CD4-positive, CD25-positive, alpha-beta regulatory T cell (primary cell): ENCODE measurements around the gene FOXJ3. TPM values are rescaled to one million over a fixed set of nuclear protein-coding genes. Genes with fewer than 3 reads are reported as not detected.
A peak's percentile ranks its signal among the peaks of the same experiment; 100 is the strongest.

Experiments
- ATAC-seq, 2 donors: fragments of 150-1000 bp; cut with Tn5 transposase; one replicate each; pipeline ENCODE4 v1.10.0; 2021; ENCODE audit warnings: low read depth in 2 of 2, moderate number of reproducible peaks in 2 of 2, moderate library complexity in 1 of 2
- DNase-seq, 3 donors: peaks; one replicate each; pipeline versions ENCODE4 v3.0.0 to v3.0.0-alpha.2; 2012 to 2022; ENCODE audit warnings: mixed read lengths in 1 of 3
- H3K27ac ChIP-seq: one replicate; pipeline ENCODE4 v1.7.0; 2013; ENCODE audit warnings: mild to moderate bottlenecking, low read length; ENCODE audit not compliant: insufficient read depth, poor library complexity, severe bottlenecking
- H3K27me3 ChIP-seq: one replicate; pipeline ENCODE4 v1.7.0; 2013; ENCODE audit warnings: low read length; ENCODE audit not compliant: control insufficient read depth, insufficient read depth
- H3K36me3 ChIP-seq: one replicate; pipeline ENCODE4 v1.7.0; 2013; ENCODE audit warnings: mild to moderate bottlenecking, low read length, moderate library complexity; ENCODE audit not compliant: control insufficient read depth, insufficient read depth
- H3K4me1 ChIP-seq: 2 replicates; pipeline ENCODE4 v1.7.0; 2013; ENCODE audit warnings: mild to moderate bottlenecking, low read length; ENCODE audit not compliant: insufficient read depth, control insufficient read depth, poor library complexity, severe bottlenecking
- H3K4me3 ChIP-seq: one replicate; pipeline ENCODE4 v1.7.0; 2013; ENCODE audit warnings: low read depth, mild to moderate bottlenecking, low read length, moderate library complexity
- H3K9me3 ChIP-seq, 2 experiments: 1 replicate in 1 of 2; 2 replicates in 1 of 2; pipeline ENCODE4 v1.7.0; 2013; ENCODE audit warnings: low read length in 2 of 2, mild to moderate bottlenecking in 1 of 2, moderate library complexity in 1 of 2; ENCODE audit not compliant: control insufficient read depth in 2 of 2
- H3K27ac Mint-ChIP-seq, 3 donors: one replicate each; pipeline ENCODE4 v1.8.0; 2020 to 2022; ENCODE audit warnings: mild to moderate bottlenecking in 3 of 3, mixed read lengths in 3 of 3, moderate library complexity in 2 of 3
- H3K27me3 Mint-ChIP-seq: one replicate; pipeline ENCODE4 v1.8.0; 2022; ENCODE audit warnings: mild to moderate bottlenecking, mixed read lengths
- H3K36me3 Mint-ChIP-seq: one replicate; pipeline ENCODE4 v1.8.0; 2020; ENCODE audit warnings: mixed read lengths
- H3K4me1 Mint-ChIP-seq, 4 donors: one replicate each; pipeline ENCODE4 v1.8.0; 2020 to 2022; ENCODE audit warnings: mixed read lengths in 4 of 4, mild to moderate bottlenecking in 1 of 4
- H3K4me3 Mint-ChIP-seq, 4 donors: one replicate each; pipeline ENCODE4 v1.8.0; 2020 to 2022; ENCODE audit warnings: mild to moderate bottlenecking in 4 of 4, mixed read lengths in 4 of 4, moderate library complexity in 3 of 4
- H3K9me3 Mint-ChIP-seq, 7 donors: one replicate each; pipeline ENCODE4 v1.8.0; 2020 to 2022; ENCODE audit warnings: mixed read lengths in 7 of 7, mild to moderate bottlenecking in 3 of 7, moderate library complexity in 2 of 7
- polyA plus RNA-seq, 4 donors: library from polyadenylated mRNA; unstranded; fragments of 300-500 nt; fragmentation: Illumina TruSeq; gene quantifications; one replicate each; pipeline ENCODE4 v1.2.3, GENCODE V29; 2021
- total RNA-seq: library from RNA; stranded (reverse); gene quantifications from one replicate; pipeline ENCODE4 v1.2.3, GENCODE V29; 2022

FOXJ3 gene
- total and polyA plus RNA-seq, 5 donors from 2014 or later, result 21.0 to 68.6 (median 37.1) TPM

DNA sequence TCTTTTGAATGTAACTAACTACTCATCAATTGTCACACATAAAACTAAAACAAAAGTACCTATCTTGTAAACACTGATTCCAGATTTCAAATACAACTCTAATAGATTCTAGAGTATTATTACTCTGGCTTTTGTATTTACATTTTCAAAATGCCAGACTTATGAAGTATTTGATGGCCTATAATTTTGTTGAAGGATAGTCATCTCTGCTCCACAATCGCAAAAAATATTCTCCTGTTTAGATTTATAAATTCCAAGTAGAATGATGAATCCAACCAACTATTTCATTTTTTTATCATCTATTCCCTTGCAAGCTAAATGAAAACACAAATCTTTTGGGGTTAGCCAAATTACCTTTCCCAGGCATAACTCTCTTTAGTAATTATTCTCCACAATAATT lies 95.5 kb downstream of the FOXJ3 start:
- H3K4me3 ChIP-seq, result no peak overlapping the region
- H3K4me1 ChIP-seq, result no peaks in the 10 kb centered on the region
- no peak for DNase-seq
- peaks cover 58% of the 10 kb centered on the region for H3K36me3 Mint-ChIP-seq
- peaks cover 20% of the 10 kb centered on the region for H3K36me3 ChIP-seq
- H3K27me3 Mint-ChIP-seq, result no peaks in the 10 kb centered on the region
- H3K27ac ChIP-seq, result no peak overlapping the region
- peaks cover 0 to 38% (median 21%) of the 10 kb centered on the region in 7 donors for H3K9me3 Mint-ChIP-seq
- no peaks in the 10 kb centered on the region for H3K27me3 ChIP-seq
- ATAC-seq, result no peak
- peaks cover 19 to 42% (median 29%) of the 10 kb centered on the region in 4 donors for H3K4me1 Mint-ChIP-seq
- no peak overlapping the region for H3K27ac Mint-ChIP-seq
- H3K9me3 ChIP-seq, result peaks cover 11 to 33% of the 10 kb centered on the region in 2 experiments
- no peak overlapping the region for H3K4me3 Mint-ChIP-seq

DNA sequence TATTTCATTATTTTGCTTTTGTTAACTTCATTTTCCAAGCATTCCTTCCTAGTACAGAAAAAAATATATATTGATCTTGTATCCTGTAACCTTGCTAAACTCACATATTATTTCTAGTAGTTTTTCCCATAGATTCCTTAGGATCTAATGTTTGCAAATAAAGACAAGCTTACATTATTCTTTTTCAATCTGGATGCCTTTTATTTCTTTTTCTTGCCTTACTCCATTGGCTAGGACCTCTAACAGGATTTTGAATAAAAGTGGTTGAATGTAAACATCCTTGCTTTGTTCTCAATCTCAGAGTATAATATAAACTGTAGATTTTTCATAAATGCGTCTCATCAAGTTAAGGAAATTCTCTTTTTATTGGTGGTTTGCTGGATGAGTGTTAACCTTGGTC lies 96.0 kb downstream of the FOXJ3 start:
- Mint-ChIP-seq H3K9me3 (peaks cover 0 to 33% (median 21%) of the 10 kb centered on the region in 7 donors), H3K27ac (peak overlapping the region in 1 of 3 donors; percentile 23), H3K27me3 (no peaks in the 10 kb centered on the region), H3K36me3 (peaks cover 53% of the 10 kb centered on the region), H3K4me1 (peaks cover 14 to 37% (median 25%) of the 10 kb centered on the region in 4 donors), H3K4me3 (no peak overlapping the region)
- DNase-seq, result no peak
- Histone ChIP-seq H3K4me1 (no peaks in the 10 kb centered on the region), H3K36me3 (peaks cover 18% of the 10 kb centered on the region), H3K4me3 (no peak overlapping the region), H3K27ac (no peak overlapping the region), H3K9me3 (peaks cover 8 to 33% of the 10 kb centered on the region in 2 experiments), H3K27me3 (no peaks in the 10 kb centered on the region)
- no peak for ATAC-seq

DNA sequence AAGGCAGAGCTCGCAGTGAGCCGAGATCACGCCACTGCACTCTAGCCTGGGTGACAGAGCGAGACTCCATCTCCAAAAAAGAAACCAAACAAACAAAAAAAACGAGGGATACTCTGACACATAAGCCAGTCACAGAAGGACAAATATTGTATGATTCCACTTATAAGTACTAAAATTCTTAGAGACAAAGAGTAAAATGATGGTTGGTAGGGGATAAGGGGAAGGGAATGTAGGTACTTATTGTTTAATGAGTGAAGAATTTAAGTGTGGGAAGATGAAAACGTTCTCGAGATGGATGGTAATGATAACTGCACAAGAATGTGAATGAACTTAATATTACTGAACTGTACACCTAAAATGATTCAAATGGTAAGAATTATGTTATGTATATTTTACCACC lies 103.8 kb downstream of the FOXJ3 start:
- no peak for DNase-seq
- H3K4me3 ChIP-seq, result no peak overlapping the region
- H3K4me1 ChIP-seq, result no peaks in the 10 kb centered on the region
- H3K4me3 Mint-ChIP-seq, result no peak overlapping the region
- ATAC-seq, result no peak
- no peaks in the 10 kb centered on the region for H3K27me3 ChIP-seq
- H3K36me3 ChIP-seq, result no peaks in the 10 kb centered on the region
- peaks cover 10 to 25% (median 17%) of the 10 kb centered on the region in 4 donors for H3K4me1 Mint-ChIP-seq
- no peak overlapping the region for H3K27ac ChIP-seq
- H3K27me3 Mint-ChIP-seq, result no peaks in the 10 kb centered on the region
- no peaks in the 10 kb centered on the region for H3K36me3 Mint-ChIP-seq
- H3K27ac Mint-ChIP-seq, result no peak overlapping the region
- peaks cover 0 to 7% (median 0%) of the 10 kb centered on the region in 7 donors for H3K9me3 Mint-ChIP-seq
- H3K9me3 ChIP-seq, result peaks cover 0 to 8% of the 10 kb centered on the region in 2 experiments

DNA sequence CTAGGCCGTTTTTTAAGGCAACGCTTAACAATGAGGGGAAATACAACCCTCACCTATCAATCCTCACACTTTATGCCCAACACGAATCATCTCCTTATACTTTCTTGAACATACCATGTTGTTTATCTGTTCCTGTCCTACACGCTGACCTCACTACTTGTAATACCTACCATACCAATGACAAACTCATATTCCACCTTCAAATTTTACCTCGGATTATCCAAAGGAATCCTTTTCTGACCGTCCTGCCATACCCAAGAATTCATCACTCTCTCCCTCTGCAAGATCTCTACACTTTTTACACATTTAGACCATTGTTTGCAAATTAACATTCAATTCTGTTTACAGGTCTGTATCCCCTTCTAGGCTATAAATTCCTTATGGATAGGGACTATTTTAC lies 106.1 kb downstream of the FOXJ3 start:
- Histone ChIP-seq H3K4me1 (no peaks in the 10 kb centered on the region), H3K27me3 (no peaks in the 10 kb centered on the region), H3K4me3 (no peak overlapping the region), H3K27ac (no peak overlapping the region), H3K36me3 (no peaks in the 10 kb centered on the region), H3K9me3 (no peaks in the 10 kb centered on the region)
- no peak for ATAC-seq
- Mint-ChIP-seq H3K4me3 (no peak overlapping the region), H3K4me1 (peaks cover 10 to 25% (median 17%) of the 10 kb centered on the region in 4 donors), H3K9me3 (peaks cover 0 to 2% (median 0%) of the 10 kb centered on the region in 7 donors), H3K36me3 (peaks cover 9% of the 10 kb centered on the region), H3K27ac (peak overlapping the region in 1 of 3 donors; percentile 81), H3K27me3 (no peaks in the 10 kb centered on the region)
- DNase-seq, result no peak

DNA sequence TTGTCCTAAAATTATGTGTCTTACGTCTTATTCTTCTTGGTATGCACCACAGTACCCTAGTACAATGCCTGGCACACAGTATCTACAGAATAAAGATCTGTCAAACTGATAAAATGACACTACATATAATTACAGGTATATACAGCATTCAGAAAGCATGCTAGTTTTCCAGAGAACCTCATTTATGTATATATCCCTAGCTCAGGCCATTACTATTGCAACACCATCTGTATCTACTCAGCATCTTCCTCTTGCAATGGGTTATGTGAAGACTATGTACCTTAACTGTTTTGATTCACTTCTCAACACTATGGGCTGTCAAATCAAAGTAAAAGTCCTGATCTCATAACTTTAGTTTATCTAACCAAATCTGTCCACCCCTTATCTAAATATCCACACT lies 112.0 kb downstream of the FOXJ3 start:
- Mint-ChIP-seq H3K27me3 (no peaks in the 10 kb centered on the region), H3K36me3 (peaks cover 40% of the 10 kb centered on the region), H3K4me1 (peaks cover 32 to 49% (median 40%) of the 10 kb centered on the region in 4 donors), H3K27ac (peak overlapping the region in 1 of 3 donors; percentile 21), H3K4me3 (no peak overlapping the region), H3K9me3 (peaks cover 0 to 8% (median 0%) of the 10 kb centered on the region in 7 donors)
- no peaks in the 10 kb centered on the region for H3K27me3 ChIP-seq
- no peak for ATAC-seq
- H3K9me3 ChIP-seq, result no peaks in the 10 kb centered on the region
- no peak overlapping the region for H3K4me3 ChIP-seq
- no peak overlapping the region for H3K27ac ChIP-seq
- H3K4me1 ChIP-seq, result no peaks in the 10 kb centered on the region
- DNase-seq, result no peak
- peaks cover 2% of the 10 kb centered on the region for H3K36me3 ChIP-seq

DNA sequence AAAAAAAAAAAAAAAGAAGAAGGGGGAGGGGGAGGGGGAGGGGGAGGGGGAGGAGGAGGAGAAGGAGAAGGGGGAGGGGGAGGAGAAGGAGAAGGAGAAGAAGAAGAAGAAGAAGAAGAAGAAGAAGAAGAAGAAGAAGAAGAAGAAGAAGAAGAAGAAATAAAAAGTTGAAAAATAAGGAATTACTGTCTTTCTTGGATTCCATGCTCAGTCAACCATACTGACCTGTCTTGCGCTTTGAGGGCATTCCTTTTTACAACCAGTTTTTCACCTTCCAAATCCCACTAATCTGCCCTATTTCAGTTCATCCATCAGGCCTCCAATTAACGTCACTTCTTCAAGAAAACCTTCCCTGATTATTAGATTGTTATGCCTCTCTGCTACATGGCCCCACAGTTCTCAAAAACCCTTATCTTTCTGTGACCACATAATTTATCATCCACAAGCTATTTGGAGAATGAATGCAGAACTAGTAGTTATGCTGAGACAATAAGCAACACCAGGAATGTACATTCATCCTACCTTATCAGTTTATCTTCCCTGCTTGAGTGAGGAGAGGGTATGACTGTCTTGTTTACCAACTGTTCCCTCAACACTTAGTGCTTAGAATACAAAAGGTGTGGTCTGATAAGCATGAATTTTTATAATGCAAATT lies 113.0 kb downstream of the FOXJ3 start:
- H3K9me3 ChIP-seq, result no peaks in the 10 kb centered on the region
- no peaks in the 10 kb centered on the region for H3K4me1 ChIP-seq
- H3K36me3 ChIP-seq, result peaks cover 2% of the 10 kb centered on the region
- Mint-ChIP-seq H3K27ac (peak overlapping the region in 1 of 3 donors; percentile 21), H3K36me3 (peaks cover 47% of the 10 kb centered on the region), H3K27me3 (no peaks in the 10 kb centered on the region), H3K4me3 (no peak overlapping the region), H3K4me1 (peaks cover 36 to 56% (median 41%) of the 10 kb centered on the region in 4 donors), H3K9me3 (peaks cover 0 to 8% (median 0%) of the 10 kb centered on the region in 7 donors)
- H3K27me3 ChIP-seq, result no peaks in the 10 kb centered on the region
- H3K4me3 ChIP-seq, result no peak overlapping the region
- ATAC-seq (no peak), DNase-seq (no peak)
- no peak overlapping the region for H3K27ac ChIP-seq

DNA sequence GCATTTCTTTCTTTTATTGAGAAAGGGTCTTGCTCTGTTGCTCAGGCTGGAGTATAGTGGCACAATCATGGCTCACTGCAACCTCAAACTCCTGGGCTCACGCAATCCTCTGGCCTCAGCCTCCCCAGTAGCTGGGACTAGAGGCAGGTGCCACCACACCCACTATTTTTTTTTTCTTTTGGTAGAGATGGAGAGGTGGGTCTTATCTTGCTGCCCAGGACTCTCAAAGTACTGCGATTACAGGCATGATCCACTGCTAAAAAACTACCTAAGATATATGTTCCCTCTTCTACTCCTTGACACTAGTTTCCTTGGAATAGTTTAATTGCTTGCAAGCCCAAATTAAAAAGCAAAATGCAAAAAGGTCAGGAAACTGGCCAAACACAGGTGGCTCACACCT lies 113.6 kb downstream of the FOXJ3 start:
- Mint-ChIP-seq H3K9me3 (peaks cover 0 to 8% (median 0%) of the 10 kb centered on the region in 7 donors), H3K36me3 (peaks cover 52% of the 10 kb centered on the region), H3K27me3 (no peaks in the 10 kb centered on the region), H3K27ac (no peak overlapping the region), H3K4me3 (no peak overlapping the region), H3K4me1 (peaks cover 30 to 56% (median 41%) of the 10 kb centered on the region in 4 donors)
- Histone ChIP-seq H3K4me1 (no peaks in the 10 kb centered on the region), H3K27ac (no peak overlapping the region), H3K4me3 (no peak overlapping the region), H3K36me3 (peaks cover 2% of the 10 kb centered on the region), H3K9me3 (no peaks in the 10 kb centered on the region), H3K27me3 (no peaks in the 10 kb centered on the region)
- DNase-seq (no peak), ATAC-seq (no peak)

DNA sequence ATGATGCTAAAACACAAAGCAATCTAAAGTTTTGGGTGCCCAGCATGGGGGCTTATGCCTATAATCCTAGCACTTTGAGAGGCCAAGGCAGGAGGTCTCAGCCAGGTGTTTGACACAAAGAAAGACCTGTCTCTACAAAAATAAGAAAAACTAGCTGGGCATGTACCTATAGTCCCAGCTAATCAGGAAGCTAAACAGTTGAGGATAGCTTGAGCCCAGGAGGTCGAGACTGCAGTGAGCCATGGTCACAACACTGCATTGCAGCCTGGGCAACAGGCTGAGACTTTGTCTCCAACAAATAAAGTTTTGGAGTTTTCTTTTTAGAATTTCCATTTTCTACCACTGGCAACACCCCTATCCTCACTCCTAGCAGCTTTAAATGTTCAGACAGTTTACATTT lies 115.4 kb downstream of the FOXJ3 start:
- no peak for DNase-seq
- H3K9me3 Mint-ChIP-seq, result peaks cover 0 to 9% (median 1%) of the 10 kb centered on the region in 7 donors
- H3K4me1 Mint-ChIP-seq, result peaks cover 37 to 56% (median 42%) of the 10 kb centered on the region in 4 donors
- no peaks in the 10 kb centered on the region for H3K27me3 Mint-ChIP-seq
- peaks cover 48% of the 10 kb centered on the region for H3K36me3 Mint-ChIP-seq
- no peak overlapping the region for H3K27ac Mint-ChIP-seq
- no peaks in the 10 kb centered on the region for H3K27me3 ChIP-seq
- ATAC-seq, result no peak
- no peak overlapping the region for H3K4me3 Mint-ChIP-seq
- H3K9me3 ChIP-seq, result no peaks in the 10 kb centered on the region
- no peaks in the 10 kb centered on the region for H3K4me1 ChIP-seq
- H3K4me3 ChIP-seq, result no peak overlapping the region
- no peak overlapping the region for H3K27ac ChIP-seq
- H3K36me3 ChIP-seq, result peaks cover 4% of the 10 kb centered on the region
